ENCODE measurements around the gene RBL1.
"Not testable (repeated sequence)": the region's sequence is repeated elsewhere in the genome, so short reads cannot be mapped to it uniquely, and the experiment has no call there.

RBL1 gene

DNA sequence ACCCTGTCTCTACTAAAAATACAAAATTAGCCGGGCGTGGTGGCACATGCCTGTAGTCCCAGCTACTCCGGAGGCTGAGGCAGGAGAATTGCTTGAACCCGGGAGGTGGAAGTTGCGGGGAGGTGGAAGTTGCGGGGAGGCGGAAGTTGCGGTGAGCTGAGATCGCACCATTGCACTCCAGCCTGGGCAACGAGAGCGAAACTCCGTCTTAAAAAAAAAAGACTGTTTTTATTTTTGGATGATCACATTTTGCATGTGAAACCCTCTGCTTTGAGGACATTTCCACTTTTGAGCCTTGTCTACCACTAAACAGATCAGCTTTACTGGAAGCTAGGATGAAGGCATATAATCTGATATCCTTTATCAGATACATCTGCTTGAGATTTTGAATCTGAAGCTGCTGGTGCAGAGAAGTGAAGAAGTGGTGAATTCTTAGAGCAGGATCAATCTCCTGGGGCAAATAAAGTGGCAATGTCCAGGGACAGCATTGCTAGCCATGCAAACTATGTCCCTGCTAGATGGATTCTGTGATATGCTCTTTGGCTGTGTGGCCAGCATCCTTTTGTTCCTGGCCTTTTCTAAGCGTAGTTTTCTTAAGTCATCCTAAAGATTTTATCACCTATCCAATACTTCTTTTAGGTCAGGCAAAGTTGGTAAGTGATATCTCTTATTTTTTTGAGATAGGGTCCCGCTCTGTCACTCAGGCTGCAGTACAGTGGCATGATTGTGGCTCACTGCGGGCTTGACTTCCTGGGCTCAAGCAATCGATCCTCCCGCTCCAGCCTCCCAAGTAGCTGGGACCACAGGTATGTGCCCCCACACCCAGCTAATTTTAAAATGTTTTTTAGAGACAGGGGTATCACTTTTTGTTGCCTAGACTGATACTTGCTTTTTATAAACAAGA, 23.3 kb downstream of the RBL1 start:
- DNase-seq (ENCODE audit: low spot score): no peak

GRCh38 chr20:37071481-37071911, 24.3 kb downstream of the RBL1 start:
- DNase-seq (ENCODE audit: low spot score): peak; percentile 59

DNA sequence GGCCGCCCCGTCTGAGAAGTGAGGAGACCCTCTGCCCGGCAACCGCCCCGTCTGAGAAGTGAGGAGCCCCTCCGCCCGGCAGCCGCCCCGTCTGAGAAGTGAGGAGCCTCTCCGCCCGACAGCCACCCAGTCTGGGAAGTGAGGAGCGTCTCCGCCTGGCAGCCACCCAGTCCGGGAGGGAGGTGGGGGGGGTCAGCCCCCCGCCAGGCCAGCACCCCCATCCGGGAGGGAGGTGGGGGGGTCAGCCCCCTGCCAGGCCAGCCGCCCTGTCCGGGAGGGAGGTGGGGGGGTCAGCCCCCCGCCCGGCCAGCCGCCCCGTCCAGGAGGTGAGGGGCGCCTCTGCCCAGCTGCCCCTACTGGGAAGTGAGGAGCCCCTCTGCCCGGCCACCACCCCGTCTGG, 26.2 kb downstream of the RBL1 start:
- not testable (repeated sequence) for DNase-seq (ENCODE audit: low spot score)

- no peak for DNase-seq (ENCODE audit: low spot score)
These were observed 29.6 kb downstream of the RBL1 start for GRCh38 chr20:37066168-37066567.

DNA sequence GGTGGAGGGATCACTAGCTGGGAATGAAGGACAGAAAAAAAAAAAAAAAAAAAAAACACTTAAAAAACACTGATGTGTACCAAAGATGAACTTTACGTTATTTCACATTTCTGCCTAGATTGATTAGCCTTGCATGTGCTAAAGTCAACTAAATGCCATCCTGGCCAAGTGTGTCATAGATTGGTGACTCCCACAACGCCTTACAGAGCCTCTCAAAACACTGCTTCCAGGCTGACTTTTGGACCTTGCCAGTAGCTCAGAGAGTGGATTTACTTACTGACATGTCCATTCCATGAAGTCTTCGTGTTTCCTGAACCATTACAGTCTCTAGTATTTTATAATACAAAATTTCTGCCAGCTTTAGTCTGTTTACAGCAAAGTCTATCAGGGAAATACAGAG, 40.5 kb downstream of the RBL1 start:
- no peak for DNase-seq (ENCODE audit: low spot score)

GRCh38 chr20:37053230-37053950, 42.4 kb downstream of the RBL1 start:
- no peak for DNase-seq (ENCODE audit: low spot score)

DNA sequence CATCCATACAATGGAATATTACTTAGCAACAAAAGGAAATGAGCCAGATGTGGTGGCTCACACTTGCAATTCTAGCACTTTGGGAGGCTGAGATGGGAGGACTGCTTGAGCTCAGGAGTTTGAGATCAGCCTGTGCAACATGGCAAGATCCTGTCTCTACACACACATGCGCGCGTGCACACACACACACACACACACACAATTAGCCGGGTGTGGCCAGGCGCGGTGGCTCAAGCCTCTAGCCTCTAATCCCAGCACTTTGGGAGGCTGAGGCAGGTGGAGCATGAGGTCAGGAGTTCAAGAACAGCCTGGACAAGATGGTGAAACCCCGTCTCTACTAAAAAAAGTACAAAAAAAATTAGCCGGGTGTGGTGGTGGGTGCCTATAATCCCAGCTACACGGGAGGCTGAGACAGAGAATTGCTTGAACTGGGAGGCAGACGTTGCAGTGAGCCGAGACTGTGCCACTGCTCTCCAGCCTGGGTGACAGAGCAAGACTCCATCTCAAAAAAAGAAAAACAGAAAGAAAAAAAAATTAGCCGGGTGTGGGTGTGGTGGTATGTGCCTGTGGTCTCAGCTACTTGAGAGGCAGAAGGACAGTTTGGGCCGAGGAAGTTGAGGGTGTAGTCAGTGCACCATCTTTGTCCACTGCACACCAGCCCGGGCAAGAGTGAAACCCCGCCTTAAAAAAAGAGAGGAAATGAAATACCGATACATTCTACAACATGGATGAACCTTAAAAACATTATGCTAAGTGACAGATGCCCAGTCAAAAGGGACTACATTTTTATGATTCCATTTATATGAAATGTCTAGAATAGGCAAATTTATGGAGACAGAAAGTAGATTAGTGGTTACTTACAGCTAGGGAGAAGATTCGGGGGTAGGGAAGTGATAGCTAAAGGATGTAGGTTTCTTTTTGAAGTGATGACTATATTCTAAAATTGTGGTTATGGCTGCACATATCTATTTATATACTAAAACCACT, 52.5 kb downstream of the RBL1 start:
- peak; percentile 53 for DNase-seq (ENCODE audit: low spot score)

DNA sequence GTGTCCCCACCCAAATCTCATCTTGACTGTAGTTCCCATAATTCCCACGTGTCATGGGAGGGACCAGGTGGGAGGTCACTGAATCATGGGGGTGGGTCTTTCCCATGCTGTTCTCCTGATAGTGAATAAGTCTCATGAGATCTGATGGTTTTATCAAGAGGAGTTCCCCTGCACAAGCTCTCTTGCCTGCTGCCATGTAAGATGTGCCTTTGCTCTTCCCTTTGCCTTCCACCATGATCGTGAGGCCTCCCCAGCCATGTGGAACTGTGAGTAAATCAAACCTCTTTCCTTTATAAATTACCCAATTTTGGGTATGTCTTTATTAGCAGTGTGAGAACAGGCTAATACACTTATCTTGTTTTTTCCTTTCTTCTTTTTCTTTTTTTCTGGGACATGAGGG, 56.4 kb downstream of the RBL1 start:
- DNase-seq (ENCODE audit: low spot score): not testable (repeated sequence)

- DNase-seq (ENCODE audit: low spot score): no peak
These were observed 63.7 kb downstream of the RBL1 start for GRCh38 chr20:37032077-37032476.

DNA sequence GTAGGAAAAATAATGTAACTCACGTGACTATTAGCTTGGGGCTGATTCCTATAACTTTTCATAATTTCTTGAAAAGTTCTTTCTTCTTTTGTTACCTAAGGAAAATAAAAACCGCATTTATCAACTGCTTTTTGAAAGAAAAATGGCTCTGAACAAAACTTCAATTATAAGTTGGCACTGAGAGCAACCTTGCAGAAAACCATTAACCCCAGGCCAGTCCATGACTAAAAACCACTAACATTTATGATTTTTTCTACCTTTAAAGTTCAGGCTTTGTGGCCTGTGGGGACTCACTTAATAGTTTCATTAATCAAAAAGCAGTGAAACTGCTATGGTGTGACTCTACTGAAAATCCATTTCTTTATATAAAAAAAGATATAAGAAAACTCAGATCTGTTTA, 75.2 kb downstream of the RBL1 start:
- DNase-seq (ENCODE audit: low spot score): no peak

- not testable (repeated sequence) for DNase-seq (ENCODE audit: low spot score)
These were observed 83.2 kb downstream of the RBL1 start for GRCh38 chr20:37012631-37013030.

- DNase-seq (ENCODE audit: low spot score): not testable (repeated sequence)
These were observed 83.9 kb downstream of the RBL1 start for GRCh38 chr20:37011858-37012257.

DNA sequence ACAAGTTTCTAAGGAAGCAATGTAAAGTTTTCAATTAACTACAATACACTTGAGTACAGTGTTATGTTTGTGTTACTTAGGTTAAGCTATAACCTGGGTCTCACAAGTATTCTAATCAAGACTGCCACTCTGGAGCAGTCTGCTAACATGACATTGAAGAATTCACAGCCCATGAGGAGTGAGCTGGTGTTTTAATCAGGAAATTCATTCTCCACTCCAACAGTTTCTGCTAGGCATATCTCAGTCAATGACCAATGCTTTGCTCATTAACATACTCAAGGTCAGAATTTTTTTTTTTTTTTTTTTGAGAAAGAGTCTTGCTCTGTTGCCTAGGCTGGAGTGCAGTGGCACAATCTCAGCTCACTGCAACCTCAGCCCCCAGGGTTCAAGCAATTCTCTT, 84.7 kb downstream of the RBL1 start:
- DNase-seq (ENCODE audit: low spot score): no peak

GRCh38 chr20:37007898-37008649, 87.7 kb downstream of the RBL1 start:
- DNase-seq (ENCODE audit: low spot score): peak; percentile 74

DNA sequence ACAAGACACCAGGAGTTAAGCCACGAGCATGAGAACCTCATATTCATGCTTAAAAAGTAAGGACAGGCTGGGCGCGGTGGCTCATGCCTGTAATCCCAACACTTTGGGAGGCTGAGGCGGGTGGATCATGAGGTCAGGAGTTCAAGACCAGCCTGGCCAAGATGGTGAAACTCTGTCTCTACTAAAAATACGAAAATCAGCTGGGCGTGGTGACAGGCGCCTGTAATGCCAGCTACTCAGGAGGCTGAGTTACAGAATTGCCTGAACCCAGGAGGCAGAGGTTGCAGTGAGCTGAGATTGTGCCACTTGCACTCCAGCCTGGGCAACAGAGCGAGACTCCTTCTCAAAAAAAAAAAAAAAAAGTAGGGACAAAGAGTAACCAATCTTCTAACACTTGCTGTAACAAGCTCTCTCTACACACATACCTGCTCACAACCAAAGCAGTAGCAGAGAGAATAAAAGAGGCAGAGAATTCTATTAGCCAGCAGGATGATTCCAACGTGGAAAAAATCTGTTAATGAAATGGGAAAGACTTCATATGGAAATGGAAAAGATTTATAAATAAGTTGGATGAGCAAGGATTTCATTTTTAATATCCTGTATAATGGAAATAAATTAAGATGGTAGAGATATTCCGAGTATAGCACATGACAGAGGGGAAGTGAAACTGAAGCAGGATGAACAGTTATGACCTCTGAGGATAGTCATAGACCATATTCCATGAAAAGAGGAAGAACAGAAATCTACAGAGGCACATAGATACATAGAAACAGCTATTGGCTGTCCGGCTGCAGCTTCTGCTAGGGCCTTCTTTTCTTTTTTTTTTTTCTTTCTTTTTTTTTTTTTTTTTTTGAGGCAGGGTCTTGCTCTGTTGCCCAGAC, 90.5 kb downstream of the RBL1 start:
- DNase-seq (ENCODE audit: low spot score): not testable (repeated sequence)

DNA sequence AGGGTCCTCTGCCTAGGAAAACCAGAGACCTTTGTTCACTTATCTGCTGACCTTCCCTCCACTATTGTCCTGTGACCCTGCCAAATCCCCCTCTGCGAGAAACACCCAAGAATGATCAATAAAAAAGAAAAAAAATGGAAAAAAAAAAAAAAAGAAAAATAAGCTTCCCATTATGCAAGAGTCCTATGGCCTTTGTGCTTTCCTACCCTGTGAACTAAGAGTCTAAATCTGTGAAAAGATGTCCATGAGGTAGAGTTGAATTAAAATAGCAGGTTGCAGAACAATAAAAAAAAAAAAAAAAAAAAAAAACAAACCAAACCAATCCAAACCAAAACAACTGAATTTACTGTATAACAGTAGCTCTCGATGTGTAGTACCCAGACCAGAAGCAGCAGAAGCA, 94.2 kb downstream of the RBL1 start:
- not testable (repeated sequence) for DNase-seq (ENCODE audit: low spot score)

DNA sequence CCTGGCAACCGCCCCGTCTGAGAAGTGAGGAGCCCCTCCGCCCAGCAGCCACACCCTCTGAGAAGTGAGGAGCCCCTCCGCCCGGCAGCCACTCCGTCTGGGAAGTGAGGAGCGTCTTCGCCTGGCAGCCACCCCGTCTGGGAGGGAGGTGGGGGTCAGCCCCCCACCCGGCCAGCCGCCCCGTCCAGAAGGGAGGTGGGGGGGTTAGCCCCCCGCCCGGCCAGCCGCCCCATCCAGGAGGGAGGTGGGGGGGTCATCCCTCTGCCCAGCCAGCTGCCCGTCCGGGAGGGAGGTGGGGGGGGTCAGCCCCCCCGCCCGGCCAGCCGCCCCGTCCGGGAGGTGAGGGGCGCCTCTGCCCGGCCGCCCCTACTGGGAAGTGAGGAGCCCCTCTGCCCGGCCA, 95.6 kb downstream of the RBL1 start:
- DNase-seq (ENCODE audit: low spot score): not testable (repeated sequence)

GRCh38 chr20:36998652-36999051, 97.1 kb downstream of the RBL1 start:
- DNase-seq (ENCODE audit: low spot score): no peak

- DNase-seq (ENCODE audit: low spot score): no peak
These were observed 98.7 kb downstream of the RBL1 start for GRCh38 chr20:36997121-36997520.

GRCh38 chr20:36994221-36994620, 101.6 kb downstream of the RBL1 start:
- DNase-seq (ENCODE audit: low spot score): not testable (repeated sequence)
